Skeletal muscle tissue (tissue), 4 donors: ENCODE results near the gene RIPK3. TPM values are rescaled to one million over a fixed set of nuclear protein-coding genes. Genes with fewer than 3 reads are reported as not detected.
A peak's percentile ranks its signal among the peaks of the same experiment; 100 is the strongest.

Experiments used
- H3K27ac ChIP-seq: one replicate; pipeline ENCODE4 v1.7.0; 2013; ENCODE audit warnings: mild to moderate bottlenecking, low read depth, low read length, inconsistent platforms
- H3K27me3 ChIP-seq, 3 donors: one replicate each; pipeline ENCODE4 v1.7.0; 2013; ENCODE audit warnings: low read length in 3 of 3; ENCODE audit not compliant: control insufficient read depth in 3 of 3, insufficient read depth in 3 of 3
- H3K36me3 ChIP-seq, 3 donors: one replicate each; pipeline ENCODE4 v1.7.0; 2013; ENCODE audit warnings: low read length in 3 of 3; ENCODE audit not compliant: control insufficient read depth in 3 of 3, insufficient read depth in 3 of 3
- H3K4me1 ChIP-seq, 3 donors: one replicate each; pipeline ENCODE4 v1.7.0; 2013; ENCODE audit warnings: low read length in 3 of 3, mild to moderate bottlenecking in 3 of 3; ENCODE audit not compliant: control insufficient read depth in 3 of 3, insufficient read depth in 3 of 3
- H3K4me3 ChIP-seq, 3 donors: one replicate each; pipeline ENCODE4 v1.7.0; 2013; ENCODE audit warnings: low read length in 3 of 3
- H3K9ac ChIP-seq, 3 donors: one replicate each; pipeline ENCODE4 v1.7.0; 2013; ENCODE audit warnings: low read length in 3 of 3, mild to moderate bottlenecking in 3 of 3, moderate library complexity in 2 of 3, low read depth in 1 of 3
- H3K9me3 ChIP-seq, 3 donors: one replicate each; pipeline ENCODE4 v1.7.0; 2013; ENCODE audit warnings: low read length in 3 of 3; ENCODE audit not compliant: control insufficient read depth in 3 of 3
- total RNA-seq: library from RNA; depleted of rRNA; stranded (reverse); fragments of >200 nt; gene quantifications from one replicate; pipeline ENCODE4 v1.2.3, GENCODE V29; 2014
- donor health status: Osteomylitis.

Gene RIPK3
- total RNA-seq, 1 donor from 2014 or later, result 1.6 TPM

- no peaks in the 10 kb centered on the region for H3K36me3 ChIP-seq
- peaks cover 11 to 28% (median 17%) of the 10 kb centered on the region in 3 donors for H3K27me3 ChIP-seq
- H3K9ac ChIP-seq, result no peak overlapping the region
- H3K9me3 ChIP-seq, result no peaks in the 10 kb centered on the region
- H3K4me3 ChIP-seq, result no peak overlapping the region
- peaks cover 0 to 4% (median 0%) of the 10 kb centered on the region in 3 donors for H3K4me1 ChIP-seq
- no peak overlapping the region for H3K27ac ChIP-seq
Observed at GRCh38 chr14:24349742-24350141, 10.0 kb upstream of the RIPK3 start.

GRCh38 chr14:24348186-24348585, 8.4 kb upstream of the RIPK3 start:
- H3K27ac ChIP-seq, result no peak overlapping the region
- H3K36me3 ChIP-seq, result no peaks in the 10 kb centered on the region
- no peaks in the 10 kb centered on the region for H3K9me3 ChIP-seq
- peaks cover 11 to 23% (median 19%) of the 10 kb centered on the region in 3 donors for H3K27me3 ChIP-seq
- no peak overlapping the region for H3K4me3 ChIP-seq
- no peak overlapping the region for H3K9ac ChIP-seq
- H3K4me1 ChIP-seq, result peaks cover 0 to 4% (median 0%) of the 10 kb centered on the region in 3 donors

GRCh38 chr14:24347134-24347533, 7.3 kb upstream of the RIPK3 start:
- Histone ChIP-seq H3K9me3 (no peaks in the 10 kb centered on the region), H3K4me3 (no peak overlapping the region), H3K27ac (peak overlapping the region; percentile 47), H3K4me1 (peaks cover 0 to 4% (median 0%) of the 10 kb centered on the region in 3 donors), H3K9ac (peak overlapping the region in 1 of 3 donors; percentile 54), H3K27me3 (peaks cover 7 to 17% (median 15%) of the 10 kb centered on the region in 3 donors), H3K36me3 (no peaks in the 10 kb centered on the region)

- H3K9me3 ChIP-seq, result no peaks in the 10 kb centered on the region
- no peak overlapping the region for H3K27ac ChIP-seq
- peaks cover 9 to 26% (median 17%) of the 10 kb centered on the region in 3 donors for H3K27me3 ChIP-seq
- H3K36me3 ChIP-seq, result no peaks in the 10 kb centered on the region
- H3K4me3 ChIP-seq, result no peak overlapping the region
- H3K9ac ChIP-seq, result no peak overlapping the region
- H3K4me1 ChIP-seq, result peaks cover 0 to 10% (median 6%) of the 10 kb centered on the region in 3 donors
Observed at GRCh38 chr14:24343795-24344660, 4.2 kb upstream of the RIPK3 start.

- H3K27me3 ChIP-seq, result peaks cover 20 to 35% (median 28%) of the 10 kb centered on the region in 3 donors
Observed at GRCh38 chr14:24342889-24343288, 3.1 kb upstream of the RIPK3 start.

GRCh38 chr14:24340606-24341005, 815 bp upstream of the RIPK3 start:
- Histone ChIP-seq H3K9me3 (no peaks in the 10 kb centered on the region), H3K27ac (no peak overlapping the region), H3K4me1 (peaks cover 6 to 19% (median 9%) of the 10 kb centered on the region in 3 donors), H3K9ac (no peak overlapping the region), H3K36me3 (peaks cover 0 to 7% (median 2%) of the 10 kb centered on the region in 3 donors), H3K4me3 (no peak overlapping the region), H3K27me3 (peaks cover 22 to 41% (median 39%) of the 10 kb centered on the region in 3 donors)

More at GRCh38 chr14:24342889-24343288, 3.1 kb upstream of the RIPK3 start:
- no peak overlapping the region for H3K4me3 ChIP-seq
- no peaks in the 10 kb centered on the region for H3K36me3 ChIP-seq
- H3K9me3 ChIP-seq, result no peaks in the 10 kb centered on the region
- H3K27ac ChIP-seq, result no peak overlapping the region
- H3K4me1 ChIP-seq, result peaks cover 0 to 19% (median 8%) of the 10 kb centered on the region in 3 donors
- no peak overlapping the region for H3K9ac ChIP-seq

GRCh38 chr14:24338843-24339242, 948 bp downstream of the RIPK3 start:
- Histone ChIP-seq H3K36me3 (peaks cover 0 to 7% (median 2%) of the 10 kb centered on the region in 3 donors), H3K9ac (peak overlapping the region in 2 of 3 donors; percentile 17 to 45), H3K4me1 (peaks cover 14 to 28% (median 17%) of the 10 kb centered on the region in 3 donors), H3K27ac (no peak overlapping the region), H3K27me3 (peaks cover 40 to 57% (median 51%) of the 10 kb centered on the region in 3 donors), H3K9me3 (no peaks in the 10 kb centered on the region), H3K4me3 (peak overlapping the region; percentile 54 to 78 (median 68))

GRCh38 chr14:24337824-24338175, 2.0 kb downstream of the RIPK3 start:
- Histone ChIP-seq H3K27me3 (peaks cover 46 to 66% (median 59%) of the 10 kb centered on the region in 3 donors), H3K36me3 (peaks cover 0 to 7% (median 2%) of the 10 kb centered on the region in 3 donors), H3K4me1 (peaks cover 20 to 36% (median 22%) of the 10 kb centered on the region in 3 donors), H3K9me3 (no peaks in the 10 kb centered on the region), H3K4me3 (no peak overlapping the region), H3K9ac (no peak overlapping the region), H3K27ac (no peak overlapping the region)

GRCh38 chr14:24337144-24337823, 2.5 kb downstream of the RIPK3 start:
- no peak overlapping the region for H3K4me3 ChIP-seq
- no peak overlapping the region for H3K9ac ChIP-seq
- no peak overlapping the region for H3K27ac ChIP-seq
- H3K36me3 ChIP-seq, result peaks cover 0 to 7% (median 2%) of the 10 kb centered on the region in 3 donors
- H3K27me3 ChIP-seq, result peaks cover 51 to 72% (median 64%) of the 10 kb centered on the region in 3 donors
- no peaks in the 10 kb centered on the region for H3K9me3 ChIP-seq
- peaks cover 25 to 41% (median 27%) of the 10 kb centered on the region in 3 donors for H3K4me1 ChIP-seq
